HCEC 1CT (cell line): ENCODE results near the gene MVB12B.
"Not testable (repeated sequence)": the region's sequence is repeated elsewhere in the genome, so short reads cannot be mapped to it uniquely, and the experiment has no call there.

Experiments
- DNase-seq: peaks from one replicate; pipeline ENCODE4 v3.0.0-alpha.2; 2017

Gene MVB12B

DNA sequence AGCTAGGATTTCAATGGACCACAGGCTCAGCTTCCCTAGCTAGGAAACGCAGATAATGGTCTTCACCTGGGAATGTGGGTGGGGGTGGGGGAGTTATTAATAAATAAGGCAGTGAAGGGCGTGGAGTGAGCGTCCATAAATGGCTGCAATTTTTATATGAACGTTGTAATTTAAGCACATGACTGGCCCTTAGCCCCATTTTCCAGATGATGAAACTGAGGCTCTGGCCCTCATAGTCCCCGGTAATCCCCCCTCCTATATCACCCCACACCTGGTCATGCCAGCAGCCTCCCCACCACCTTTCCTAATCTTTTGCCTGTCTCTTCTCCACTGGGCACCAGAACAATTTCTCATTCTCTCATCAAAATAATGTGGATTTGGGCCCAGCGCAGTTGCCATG is 225.2 kb downstream of the MVB12B start:
- no peak for DNase-seq

DNA sequence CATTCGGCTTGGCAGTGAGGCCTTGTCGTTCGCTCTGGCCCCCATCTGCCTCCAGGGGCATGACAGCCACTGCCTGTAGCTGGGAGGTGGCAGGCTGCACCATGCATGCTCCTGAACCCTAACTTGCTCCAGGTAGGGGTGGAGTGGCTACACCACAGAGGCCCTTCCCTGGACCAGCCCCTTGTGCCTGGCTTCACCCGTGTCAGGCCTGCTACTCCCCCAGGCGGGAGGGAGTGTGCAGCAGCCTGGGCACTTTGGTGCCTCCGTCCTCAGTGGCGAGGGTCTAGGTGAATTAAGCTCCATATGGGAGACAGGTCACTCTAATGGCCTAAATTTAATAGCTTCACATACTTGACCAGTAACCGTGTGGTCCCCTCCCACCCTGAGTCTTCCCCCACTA is 227.7 kb downstream of the MVB12B start:
- DNase-seq = no peak

DNA sequence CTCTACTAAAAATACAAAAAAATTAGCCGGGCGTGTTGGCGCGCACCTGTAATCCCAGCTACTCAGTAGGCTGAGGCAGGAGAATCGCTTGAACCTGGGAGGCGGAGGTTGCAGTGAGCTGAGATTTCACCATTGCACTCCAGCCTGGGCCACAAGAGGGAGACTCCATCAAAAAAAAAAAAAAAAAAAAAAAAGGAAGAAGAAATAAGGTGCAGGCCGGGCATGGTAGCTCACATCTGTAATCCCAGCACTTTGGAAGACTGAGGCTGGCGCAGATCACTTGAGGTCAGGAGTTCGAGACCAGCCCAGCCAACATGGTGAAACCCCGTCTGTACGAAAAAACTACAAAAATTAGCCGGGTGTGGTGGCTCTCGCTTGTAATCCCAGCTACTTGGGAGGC is 228.8 kb downstream of the MVB12B start:
- not testable (repeated sequence) for DNase-seq
